NT2/D1 (cell line): Measurements from ENCODE around the gene ZSWIM4.

ENCODE experiments used
- SUZ12 ChIP-seq: IDR thresholded peaks from 2 replicates; pipeline ENCODE4 v1.6.1; 2011; ENCODE audit not compliant: insufficient read length, insufficient read depth; ENCODE audit errors: extremely low read depth
- YY1 ChIP-seq: IDR thresholded peaks from 2 replicates; pipeline ENCODE4 v1.6.1; 2011; ENCODE audit not compliant: insufficient read length, insufficient read depth
- ZNF274 ChIP-seq: IDR thresholded peaks from 2 replicates; pipeline ENCODE4 v1.6.1; 2011; ENCODE audit warnings: mild to moderate bottlenecking, low read depth, low read length

- TF ChIP-seq ZNF274 (no peak), SUZ12 (no peak), YY1 (no peak)
These were observed 35.7 kb downstream of the ZSWIM4 start for GRCh38 chr19:13830741-13831536.
